Thyroid gland (tissue), 4 donors: ENCODE measurements around the gene ZMPSTE24.

Source experiments
- CTCF ChIP-seq, 6 experiments: fragments of 200-600 bp in 3 of 6; fragments of 450-650 bp in 3 of 6; sonication (generic) in 3 of 6; IDR thresholded peaks; one replicate each; pipeline ENCODE4 v1.5.1; 2016 to 2019; ENCODE audit warnings: antibody characterized with exemption in 6 of 6, mild to moderate bottlenecking in 2 of 6, inconsistent platforms in 1 of 6, moderate library complexity in 1 of 6
- POLR2A ChIP-seq, 2 donors: fragments of 450-650 bp; IDR thresholded peaks; one replicate each; pipeline ENCODE4 v1.6.1; 2017; ENCODE audit warnings: antibody characterized with exemption in 2 of 2, mild to moderate bottlenecking in 2 of 2, moderate library complexity in 1 of 2

GRCh38 chr1:40300651-40301050 lies 42.6 kb downstream of the ZMPSTE24 start:
- TF ChIP-seq POLR2A (IDR thresholded peaks at IDR 0.05): no peak
- no peak for TF ChIP-seq CTCF (IDR thresholded peaks at IDR 0.05)
